Cortex of kidney (tissue), 1 donor: ENCODE measurements around the gene SHQ1.
"Not testable (repeated sequence)": the region's sequence is repeated elsewhere in the genome, so short reads cannot be mapped to it uniquely, and the experiment has no call there.

ENCODE experiments used
- DNase-seq: peaks from one replicate; lab custom pipeline; 2025; lab: John Stamatoyannopoulos, UW

Gene SHQ1

DNA sequence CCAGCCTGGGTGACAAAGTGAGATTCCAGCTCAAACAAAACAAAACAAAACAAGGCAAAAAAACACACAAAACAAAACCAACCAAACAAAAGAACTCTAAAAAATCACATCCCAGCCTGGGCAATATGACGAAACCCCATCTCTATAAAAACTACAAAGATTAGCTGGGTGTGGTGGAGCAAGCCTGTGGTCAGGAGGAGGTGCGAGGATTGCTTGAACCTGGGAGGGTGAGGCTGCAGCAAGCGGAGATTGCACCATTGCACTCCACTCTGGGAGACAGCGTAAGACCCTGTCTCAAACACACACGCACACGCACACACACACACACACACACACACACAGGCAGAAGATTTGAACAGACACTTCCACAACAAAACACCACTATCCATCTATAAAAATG, 99.6 kb downstream of the SHQ1 start:
- no peak for DNase-seq

DNA sequence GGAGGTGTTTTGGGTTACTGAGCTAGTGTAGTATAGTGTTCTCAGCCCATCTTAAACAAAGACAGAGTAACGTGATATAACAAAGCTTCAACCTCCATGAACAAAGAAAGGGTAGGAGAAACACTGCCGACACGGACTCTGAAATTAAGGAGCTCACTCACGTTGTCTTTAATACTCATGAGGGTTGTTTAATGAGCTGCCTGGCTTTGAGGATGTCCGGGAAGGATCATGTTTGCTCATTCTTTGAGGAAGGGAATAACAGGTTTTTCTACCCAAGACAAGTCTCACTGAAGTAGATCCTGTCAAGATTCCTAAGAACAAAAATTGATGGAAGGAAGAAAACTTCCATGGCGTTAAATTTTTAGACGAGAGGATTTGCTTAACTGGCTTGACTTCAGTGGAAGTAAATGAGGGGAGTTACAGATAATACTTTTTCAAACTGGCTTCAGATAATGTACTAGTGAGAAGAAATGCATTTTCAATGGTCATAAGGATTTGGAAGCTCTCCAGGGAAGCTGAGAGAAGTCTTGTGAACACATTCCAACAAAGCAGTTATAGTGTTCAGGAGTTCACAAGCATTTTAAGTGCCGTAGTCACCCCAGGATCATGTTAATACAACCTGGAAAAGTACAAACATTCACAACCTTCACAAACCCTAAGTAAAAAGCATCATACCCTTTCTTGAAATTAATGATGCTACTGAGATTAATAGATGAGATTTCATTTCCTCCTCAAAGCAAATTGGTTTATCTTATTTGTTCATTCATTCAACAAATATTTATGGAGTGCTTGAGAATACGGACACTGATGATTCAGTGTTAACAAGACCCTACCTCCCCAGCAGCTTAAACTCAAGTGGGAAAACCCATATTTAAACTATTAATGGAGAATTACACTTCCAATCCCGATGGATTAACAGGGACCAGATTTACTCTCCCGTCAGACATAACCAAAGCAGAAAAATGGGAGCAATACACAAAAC, 101.5 kb downstream of the SHQ1 start:
- no peak for DNase-seq

DNA sequence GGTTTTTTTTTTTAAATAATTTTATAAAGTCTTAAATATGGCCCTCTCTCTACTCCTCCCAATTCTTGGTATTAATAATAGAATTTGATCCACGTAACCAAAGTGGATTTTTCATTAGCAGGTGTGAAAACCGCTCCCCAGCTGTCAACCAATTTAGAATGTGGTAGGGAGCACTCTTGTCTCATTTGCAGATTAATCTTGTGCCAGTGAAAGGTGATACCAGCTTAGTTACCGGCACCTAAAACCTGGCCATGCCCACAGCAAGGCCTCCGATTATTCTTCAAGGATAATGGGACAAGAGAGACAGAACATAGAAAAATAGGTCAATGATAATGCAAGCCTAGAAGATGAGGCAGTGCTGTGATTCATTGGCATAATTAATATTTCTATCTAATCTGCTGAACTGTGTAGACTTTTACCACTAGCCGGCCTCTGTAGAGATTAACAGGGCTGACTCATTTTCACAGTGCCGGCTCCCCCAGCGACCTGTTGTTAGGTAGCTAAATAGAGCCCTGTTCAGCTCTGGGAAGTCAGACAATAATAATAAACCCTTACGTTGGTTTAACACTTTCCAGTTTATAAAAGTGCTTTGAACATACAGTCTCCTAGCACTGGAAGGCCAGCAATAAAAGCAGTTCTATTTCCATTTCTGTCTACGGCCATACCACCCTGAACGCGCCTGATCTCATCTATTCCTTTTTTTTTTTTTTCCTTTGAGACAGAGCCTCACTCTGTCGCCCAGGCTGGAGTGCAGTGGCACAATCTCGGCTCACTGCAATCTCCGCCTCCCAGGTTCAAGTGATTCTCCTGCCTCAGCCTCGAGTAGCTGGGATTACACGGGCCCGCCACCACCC, 102.9 kb downstream of the SHQ1 start:
- no peak for DNase-seq

DNA sequence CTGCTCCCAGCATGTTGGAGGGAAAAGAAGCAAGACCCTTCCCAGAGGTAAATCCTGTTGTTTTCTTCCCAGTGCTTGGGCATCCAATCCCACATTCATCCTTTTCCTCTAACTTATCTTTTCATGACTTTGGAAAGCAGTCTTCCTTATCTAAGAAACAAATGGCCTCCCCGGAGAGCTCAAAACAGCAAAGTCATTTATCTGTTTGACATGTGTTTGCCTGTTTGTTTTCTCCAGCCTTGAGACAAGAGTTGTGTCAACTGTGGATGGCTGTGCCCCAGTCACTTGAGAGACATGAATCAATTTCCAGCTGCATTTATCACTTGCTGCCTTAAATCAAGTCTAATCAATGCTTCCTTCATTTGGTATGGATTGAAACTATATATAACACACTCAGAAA, 103.9 kb downstream of the SHQ1 start:
- DNase-seq = no peak

DNA sequence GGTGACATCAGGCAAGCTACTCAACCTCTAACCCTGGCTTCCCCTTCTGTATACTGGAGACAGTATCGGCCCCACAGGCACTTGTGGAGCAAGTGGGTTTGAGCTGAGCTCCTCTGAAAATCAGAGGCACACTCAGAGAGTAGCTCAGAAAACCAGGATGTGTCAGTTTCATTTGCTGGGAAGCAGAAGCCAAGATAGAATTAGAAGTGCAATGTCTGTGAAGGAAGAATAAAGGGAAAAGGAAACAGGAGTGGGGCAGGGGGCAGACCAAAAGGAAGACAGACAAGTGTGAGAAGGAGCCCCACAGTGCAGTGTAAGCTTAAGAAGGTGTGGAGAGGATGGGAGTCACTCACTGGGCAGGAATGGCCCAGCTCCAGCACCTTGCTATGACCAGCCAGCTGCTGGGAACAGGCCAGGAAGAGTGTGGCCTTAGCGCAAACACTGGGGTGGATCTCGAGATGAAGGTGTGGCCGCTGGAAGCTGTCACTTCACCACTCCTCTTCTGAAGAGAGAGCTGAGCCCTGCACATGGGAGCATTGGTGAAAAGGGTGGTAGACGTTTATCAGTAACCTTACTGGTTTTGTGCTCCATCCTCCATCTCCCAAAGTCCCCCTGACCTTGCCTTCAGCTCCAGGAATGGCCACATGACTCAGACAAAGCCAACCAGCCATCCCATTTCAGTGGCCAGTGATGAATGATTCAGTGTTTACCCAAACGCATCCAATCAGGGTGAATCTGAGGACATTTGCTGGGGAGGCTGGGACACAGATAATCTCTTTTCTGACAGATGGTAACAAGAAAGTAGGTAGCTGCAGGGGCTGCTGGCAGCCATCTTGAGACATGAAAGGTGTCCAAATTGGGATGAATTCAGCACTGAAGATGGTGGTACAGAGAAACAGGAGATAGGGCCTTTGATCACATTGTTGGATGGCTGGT, 108.4 kb downstream of the SHQ1 start:
- DNase-seq = no peak

DNA sequence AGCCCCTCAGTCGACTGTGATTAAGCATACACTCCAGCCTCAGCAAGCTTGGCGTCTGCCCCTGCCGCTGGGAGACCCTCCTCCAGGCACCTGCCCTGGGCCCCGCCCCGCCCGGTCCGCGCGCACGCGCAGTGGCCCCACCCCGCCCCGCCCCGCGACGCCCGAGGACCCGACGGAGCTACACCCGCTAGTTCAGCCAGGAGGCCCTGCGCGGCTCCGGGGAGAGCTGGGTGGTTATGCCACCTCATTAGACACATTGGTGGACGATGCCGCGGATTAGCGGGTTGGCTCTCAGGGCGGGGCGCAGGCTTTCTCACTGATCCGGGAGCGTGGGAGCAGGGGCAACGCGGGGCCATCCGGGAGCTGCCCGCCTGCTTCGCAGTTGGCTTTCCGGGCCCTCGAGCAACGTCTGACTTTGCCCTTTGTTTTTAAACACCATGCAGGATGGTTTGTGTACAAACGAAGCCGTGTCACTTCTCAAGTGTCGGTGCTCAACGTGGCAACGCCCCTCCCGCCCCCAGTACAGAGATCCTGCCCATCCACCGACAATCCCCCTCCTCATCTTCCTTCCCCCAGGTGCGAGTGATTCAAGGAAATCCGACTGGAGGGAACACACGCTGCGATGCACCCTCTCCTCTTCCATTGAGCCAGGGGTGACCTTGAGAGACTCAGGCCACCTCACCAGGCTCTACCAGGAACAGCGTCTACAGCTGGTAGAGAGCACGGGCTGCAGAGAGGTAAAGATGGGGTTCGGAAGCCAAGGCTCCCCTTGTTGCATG, 109.3 kb downstream of the SHQ1 start:
- peak; percentile 16 for DNase-seq

DNA sequence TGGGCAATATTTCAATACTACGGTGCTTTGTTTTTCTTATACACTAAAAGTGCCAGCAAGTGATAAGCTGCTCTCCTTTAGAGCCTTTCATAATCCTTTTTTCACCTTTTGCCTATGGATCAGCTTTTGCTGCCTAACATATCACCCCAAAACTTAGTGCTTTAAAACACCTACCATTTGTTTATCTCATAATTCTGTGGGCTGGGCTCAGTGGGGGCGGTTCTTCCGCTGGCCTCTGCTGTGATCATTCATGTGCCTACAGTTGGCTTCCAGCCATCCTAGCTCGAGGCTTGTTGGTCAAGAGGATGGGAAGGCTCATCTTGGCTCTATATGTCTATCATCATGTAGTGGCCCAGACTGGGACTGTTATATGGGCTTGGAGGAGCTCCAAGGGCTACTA, 113.2 kb downstream of the SHQ1 start:
- DNase-seq = not testable (repeated sequence)

DNA sequence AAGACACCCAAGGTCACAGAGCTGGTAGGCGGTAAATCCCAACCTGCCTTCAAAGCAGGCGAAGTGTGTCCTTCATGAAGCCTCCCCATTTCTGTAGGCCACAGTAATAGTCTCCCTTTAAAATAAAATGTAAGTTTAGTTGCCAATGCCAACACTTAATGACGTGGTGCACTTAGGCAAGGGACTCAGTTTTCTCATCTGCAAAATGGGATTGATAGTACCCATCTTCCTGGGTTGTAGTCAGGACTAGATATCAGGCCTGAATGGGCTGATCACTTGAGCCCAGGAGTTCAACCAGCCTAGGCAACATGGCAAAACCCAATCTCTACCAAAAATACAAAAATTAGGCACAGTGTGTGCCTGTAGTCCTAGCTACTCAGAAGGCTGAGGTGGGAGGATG, 114.6 kb downstream of the SHQ1 start:
- no peak for DNase-seq

DNA sequence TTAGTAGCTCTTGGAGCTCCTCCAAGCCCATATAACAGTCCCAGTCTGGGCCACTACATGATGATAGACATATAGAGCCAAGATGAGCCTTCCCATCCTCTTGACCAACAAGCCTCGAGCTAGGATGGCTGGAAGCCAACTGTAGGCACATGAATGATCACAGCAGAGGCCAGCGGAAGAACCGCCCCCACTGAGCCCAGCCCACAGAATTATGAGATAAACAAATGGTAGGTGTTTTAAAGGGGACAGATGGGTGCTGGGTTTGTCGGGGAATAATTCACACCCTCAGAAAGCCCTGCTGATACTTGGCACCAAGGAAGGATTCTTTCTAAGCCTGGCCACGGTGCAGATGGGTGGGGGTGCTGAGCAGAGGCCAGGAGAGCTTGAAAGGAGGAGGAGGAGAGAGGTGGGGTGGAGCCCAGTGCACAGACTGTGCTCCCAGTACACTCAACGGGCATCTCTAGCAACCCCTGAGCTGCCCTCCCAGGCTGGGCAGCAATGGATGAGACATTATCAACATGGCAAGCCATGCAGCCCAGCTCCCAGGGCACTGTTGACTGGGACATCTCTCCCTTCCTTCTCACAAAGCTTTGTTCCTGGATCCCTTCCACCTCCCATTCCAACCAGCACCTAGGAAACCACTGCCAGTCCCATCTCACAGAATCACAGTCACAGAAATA, 115.4 kb downstream of the SHQ1 start:
- DNase-seq = not testable (repeated sequence)

DNA sequence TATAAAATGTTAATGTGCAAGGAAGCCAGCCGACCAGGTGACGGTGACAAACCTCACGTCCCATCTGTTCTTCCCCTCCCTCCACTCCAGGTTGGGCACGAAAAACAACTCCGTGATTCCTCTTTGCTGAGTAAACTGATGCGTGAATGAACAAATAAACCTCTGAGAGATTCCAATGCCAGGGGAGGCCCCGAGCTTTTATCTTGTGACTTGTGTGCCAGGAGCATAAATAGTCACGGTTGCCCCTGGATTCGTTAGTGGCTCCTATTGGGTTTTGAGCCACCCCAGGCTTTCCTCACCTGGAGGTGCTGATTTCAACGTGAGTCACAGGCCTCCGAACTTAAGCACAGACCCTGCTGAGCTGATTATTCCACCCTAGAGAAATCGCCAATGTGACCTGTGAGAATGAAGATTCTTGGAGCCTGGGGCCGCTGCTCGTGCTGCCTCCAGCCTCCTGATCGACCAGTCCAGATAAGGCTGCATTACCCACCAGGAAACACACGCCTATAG, 119.2 kb downstream of the SHQ1 start:
- DNase-seq = no peak

DNA sequence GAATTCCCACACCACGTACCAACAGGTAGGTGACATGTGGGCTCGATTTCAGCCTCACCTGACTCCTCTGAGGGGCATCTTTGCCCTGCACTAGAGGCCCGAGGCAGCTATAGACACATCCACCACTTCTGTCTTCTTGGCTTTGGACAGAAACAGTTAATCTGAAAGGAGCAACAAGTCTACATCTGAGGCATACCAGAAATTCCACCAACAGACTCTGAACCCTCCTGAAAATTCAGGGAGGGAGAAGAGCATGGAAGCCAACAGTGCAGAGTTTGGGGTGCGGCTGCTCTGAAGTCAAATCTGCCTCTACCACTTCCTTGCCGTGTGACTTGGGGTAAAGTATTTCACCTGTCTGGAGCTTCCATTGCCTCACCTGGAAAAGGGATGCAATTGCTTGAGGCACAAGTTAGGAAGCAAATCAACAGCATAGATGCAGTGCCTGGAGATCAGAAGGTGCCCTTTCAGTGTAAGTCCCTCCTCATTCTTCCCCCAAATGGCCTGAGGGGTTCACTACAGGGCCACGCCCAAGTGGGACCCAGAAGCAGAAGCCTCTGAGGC, 119.8 kb downstream of the SHQ1 start:
- DNase-seq = no peak

DNA sequence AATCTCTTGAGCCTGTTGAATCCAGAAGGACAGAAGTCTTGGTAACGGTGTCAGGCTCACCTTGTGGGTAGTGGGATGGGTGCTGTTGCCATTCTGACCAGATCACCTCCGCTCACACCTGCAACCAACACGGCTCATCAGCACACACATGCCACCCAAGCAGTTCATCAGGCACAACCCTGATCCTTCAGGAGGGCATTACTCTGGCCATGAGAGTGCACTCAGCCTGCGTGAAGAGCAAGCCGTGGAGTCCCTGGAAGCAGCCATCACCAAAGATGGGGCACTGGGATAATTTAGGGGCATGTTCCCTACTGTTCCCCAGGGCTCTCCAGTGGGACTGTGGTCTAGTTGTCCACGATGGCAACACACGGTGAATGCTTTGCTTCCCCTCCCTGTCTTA, 120.5 kb downstream of the SHQ1 start:
- no peak for DNase-seq

DNA sequence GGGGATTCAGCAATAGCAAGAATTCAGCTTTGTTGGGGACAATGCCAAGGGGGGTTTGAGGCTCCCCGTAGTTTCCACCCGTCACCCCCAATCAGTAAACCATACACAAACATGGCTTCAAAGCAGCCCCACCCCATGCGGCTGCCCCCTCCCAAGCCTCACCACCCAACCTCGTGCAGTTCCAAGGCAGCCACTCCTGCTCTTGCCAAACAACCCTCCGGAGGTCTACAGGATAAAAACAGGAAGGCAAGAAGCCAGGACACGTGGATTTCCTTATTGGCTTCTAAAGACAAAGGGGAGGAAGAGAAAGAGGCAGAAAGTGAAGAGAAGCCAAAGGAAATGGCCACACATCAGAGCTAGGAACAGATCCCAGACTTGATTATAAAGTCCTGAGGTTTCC, 121.1 kb downstream of the SHQ1 start:
- DNase-seq = no peak

DNA sequence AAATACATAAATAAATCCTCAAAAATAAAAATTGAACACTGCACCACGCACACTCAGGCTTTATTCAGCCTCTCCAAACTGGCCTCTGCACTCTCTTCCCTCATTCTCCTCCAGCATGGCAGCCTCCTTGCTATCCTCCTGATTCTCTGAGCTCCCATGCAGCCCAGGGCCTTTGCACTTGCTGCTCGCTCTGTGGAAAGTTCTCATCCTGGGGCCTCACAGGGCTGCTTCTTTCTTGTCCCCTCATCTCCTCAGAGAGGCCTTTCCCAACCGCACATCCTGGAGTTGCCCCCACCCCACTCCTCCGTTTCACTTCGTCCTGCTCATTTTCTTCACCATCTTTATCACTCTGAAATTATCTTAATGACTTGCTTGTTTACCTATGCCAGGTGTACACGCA, 123.0 kb downstream of the SHQ1 start:
- DNase-seq = no peak

DNA sequence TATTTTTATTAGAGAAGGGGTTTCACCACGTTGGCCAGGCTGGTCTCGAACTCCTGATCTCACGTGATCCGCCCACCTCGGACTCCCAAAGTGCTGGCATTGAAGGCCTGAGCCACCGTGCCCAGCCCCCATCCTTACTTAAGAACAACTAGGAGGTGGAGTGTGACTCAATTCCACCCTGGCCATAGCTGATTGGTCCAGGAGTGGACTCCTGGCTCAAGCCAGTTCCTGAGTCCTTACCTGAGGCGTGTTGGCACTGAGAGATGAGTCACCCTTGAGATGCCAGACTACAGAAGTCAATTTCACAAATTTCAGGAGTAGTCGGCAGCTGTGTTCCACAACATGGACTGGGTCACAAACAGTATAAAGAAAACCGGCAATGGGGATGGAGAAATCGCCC, 124.2 kb downstream of the SHQ1 start:
- DNase-seq = no peak

DNA sequence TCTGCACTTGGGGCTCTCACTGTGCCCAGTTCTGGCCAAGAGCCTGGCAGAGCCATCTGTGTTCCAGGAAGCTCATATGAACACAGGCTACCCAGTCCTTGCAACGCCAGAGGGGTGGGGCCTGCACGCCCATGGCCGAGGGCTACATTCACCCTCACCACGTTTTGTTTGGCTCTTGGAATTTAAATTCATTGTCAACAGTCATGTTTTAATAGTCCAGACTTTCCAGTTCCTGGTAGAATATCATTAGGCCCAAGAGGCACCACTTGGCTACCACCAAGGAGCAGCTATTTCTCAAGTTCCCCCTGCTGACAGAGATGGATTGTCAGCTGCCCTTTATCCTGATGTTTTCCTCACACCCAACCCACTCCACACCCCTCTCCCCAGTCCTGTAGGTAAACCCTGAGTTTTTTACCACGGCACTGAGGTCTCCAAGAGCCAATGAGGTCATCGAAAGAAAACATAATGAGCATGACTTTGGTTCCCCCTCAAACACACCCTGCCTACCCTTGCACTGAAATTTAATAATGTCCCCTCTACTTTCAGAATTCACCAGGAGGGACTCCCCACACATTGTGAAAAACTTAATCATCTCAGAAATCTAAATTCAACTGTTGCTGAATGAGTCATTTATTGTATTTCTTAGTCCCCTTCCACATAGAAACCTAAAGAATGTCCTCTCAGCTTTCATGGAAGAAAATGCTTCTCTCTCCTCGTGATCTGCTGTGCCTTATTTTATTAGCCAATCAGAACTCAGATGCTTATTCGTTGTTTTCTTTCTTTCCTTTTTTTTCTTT, 125.1 kb downstream of the SHQ1 start:
- DNase-seq = no peak

DNA sequence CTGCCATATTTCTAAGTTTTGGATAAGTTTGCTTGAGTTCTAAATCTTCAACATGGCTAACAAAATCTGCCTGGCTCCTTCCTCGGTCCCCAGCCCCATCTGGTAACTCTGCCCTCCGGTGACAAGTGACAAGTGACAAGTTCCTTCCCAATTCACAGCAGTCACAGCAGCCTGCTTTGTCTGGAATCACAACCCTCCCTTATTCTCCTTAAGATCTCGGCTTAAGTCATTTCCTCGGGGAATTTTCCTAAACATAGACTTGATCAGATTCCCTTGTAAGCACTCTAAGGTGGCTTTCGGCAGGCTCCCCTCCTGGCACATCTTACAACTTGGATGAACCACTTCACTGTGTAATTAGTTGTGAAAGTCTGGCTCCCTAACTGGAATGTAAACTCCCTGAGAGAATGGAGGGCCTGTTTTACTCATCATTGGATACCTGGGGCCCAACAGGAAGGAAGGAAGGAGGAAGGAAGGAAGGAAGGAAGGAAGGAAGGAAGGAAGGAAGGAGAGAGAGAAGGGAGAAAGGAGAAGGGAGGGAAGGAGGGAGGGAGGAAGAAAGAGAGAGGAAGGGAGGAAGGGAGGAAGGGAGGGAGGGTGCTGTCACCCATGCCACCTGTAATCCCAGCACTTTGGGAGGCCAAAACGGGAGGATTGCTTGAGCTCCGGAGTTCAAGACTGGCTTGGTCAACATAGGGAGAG, 126.4 kb downstream of the SHQ1 start:
- DNase-seq = no peak

DNA sequence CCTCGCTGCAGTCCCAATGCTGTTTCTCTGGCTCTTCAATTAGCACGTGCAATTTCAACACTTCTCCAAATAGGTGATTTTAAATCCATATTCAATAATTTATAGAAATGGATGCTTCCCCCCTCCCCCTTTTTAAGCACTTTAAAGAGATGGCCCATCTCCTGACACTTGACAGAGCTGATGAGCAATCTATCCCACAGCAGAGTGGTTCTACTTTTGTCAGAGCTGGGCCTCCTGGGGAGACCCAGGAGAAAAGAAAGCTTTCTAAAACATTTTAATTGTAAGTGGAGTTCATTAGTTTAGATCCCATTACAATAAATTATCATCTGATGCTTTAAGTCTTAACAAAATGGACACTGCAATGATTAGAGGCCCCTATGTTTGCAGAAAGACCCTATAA, 127.7 kb downstream of the SHQ1 start:
- DNase-seq = no peak
